Right lung (tissue), 5 donors: ENCODE results near the gene NOD1. TPM values are rescaled to one million over a fixed set of nuclear protein-coding genes. Genes with fewer than 3 reads are reported as not detected.
"Not testable (repeated sequence)": the region's sequence is repeated elsewhere in the genome, so short reads cannot be mapped to it uniquely, and the experiment has no call there.

ENCODE experiments used
- DNase-seq, 2 donors: peaks; one replicate each; pipeline ENCODE4 v3.0.0-alpha.2; 2013
- polyA plus RNA-seq, 5 donors: library from polyadenylated mRNA; unstranded; fragments of 120-200 nt; gene quantifications; one replicate each; pipeline versions ENCODE4 v1.2.1 to v1.2.3, GENCODE V29; 2013; ENCODE audit warnings: inconsistent platforms in 1 of 5, low replicate concordance in 1 of 5; ENCODE audit not compliant: insufficient read length in 5 of 5, insufficient read depth in 1 of 5

Gene NOD1
- polyA plus RNA-seq, 5 donors, result 20.4 to 26.4 (median 23.6) TPM

- no peak for DNase-seq
These were observed 56.9 kb downstream of the NOD1 start for GRCh38 chr7:30421647-30422196.

- DNase-seq, result no peak
These were observed 57.9 kb downstream of the NOD1 start for GRCh38 chr7:30420662-30421061.

- not testable (repeated sequence) for DNase-seq
These were observed 58.5 kb downstream of the NOD1 start for GRCh38 chr7:30420080-30420479.

GRCh38 chr7:30413864-30414263 lies 64.7 kb downstream of the NOD1 start:
- no peak for DNase-seq

GRCh38 chr7:30412782-30413504 lies 65.6 kb downstream of the NOD1 start:
- DNase-seq, result peak in 1 of 2 donors; percentile 46

DNA sequence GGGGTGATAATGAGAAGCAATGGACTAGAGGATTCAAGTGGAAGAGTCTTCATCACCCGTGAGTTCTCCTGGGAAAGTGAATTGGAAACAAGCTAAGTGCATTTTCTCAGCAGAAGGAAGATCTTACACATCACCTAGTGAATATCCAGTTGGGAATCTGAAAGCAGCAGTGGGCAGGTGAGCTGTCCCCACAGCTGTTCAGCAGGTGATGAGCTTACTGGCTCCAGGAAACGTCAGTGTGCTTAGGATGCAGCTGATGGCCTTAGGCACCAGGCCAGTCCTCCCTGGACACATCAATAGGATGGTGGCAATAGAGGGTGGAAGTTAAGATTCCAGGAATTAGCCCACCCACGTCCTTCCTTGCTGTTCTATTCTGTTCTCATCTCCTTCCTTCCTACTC lies 66.7 kb downstream of the NOD1 start:
- no peak for DNase-seq

DNA sequence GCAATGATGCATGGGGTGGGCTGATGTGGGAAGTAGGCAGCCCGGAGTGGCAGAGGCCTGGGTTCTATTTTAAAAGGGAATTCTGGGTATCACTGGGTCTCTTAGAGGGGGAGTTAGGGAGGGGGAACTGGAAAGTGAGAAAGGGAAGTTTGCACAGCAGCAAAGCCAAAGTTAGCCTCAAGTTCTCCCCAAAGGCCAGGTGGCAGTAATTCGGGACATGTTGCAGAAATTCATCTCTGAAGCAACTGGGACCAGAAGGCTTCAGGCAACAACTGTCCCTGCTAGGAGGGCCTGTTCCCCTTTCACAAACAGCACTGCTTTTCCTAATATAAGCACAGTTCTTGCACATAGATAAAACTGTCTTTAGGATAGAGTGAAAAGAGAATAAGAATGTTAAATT lies 67.4 kb downstream of the NOD1 start:
- DNase-seq, result no peak

DNA sequence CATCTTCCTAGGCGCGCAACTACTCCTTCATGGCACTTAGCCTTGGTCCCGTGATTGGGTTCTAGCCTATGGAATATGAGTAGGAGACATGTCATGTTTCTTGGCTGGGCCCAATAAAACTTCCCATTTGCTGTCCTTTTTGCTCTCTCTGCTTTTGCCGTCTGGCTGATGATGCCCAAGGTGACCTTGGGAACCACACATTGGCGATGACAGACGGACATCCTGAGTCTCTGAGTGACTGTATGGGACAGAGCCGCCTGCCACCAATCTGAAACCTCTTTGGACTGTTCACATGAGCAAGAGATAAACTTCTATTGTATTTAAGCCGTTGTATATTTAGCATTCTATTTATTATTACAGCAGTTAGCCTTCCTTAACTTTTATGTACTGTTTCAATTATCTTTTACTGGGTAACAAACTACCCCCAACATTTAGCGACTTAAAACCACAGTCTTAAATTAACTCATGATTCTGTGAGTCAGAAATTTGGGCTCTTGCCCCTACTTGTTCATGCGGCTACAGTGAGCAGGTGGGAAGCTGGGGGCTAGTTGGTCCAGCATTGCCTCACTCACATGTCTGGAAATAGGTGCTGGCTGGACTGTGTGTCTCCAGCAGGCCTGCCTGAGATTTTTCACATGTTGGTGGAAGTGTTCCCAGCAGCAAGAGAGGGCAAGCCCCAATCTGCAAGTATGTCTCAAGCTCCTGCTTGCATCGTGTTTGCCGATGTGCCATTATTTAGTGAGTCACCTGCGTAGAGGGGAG lies 71.7 kb downstream of the NOD1 start:
- DNase-seq, result no peak

DNA sequence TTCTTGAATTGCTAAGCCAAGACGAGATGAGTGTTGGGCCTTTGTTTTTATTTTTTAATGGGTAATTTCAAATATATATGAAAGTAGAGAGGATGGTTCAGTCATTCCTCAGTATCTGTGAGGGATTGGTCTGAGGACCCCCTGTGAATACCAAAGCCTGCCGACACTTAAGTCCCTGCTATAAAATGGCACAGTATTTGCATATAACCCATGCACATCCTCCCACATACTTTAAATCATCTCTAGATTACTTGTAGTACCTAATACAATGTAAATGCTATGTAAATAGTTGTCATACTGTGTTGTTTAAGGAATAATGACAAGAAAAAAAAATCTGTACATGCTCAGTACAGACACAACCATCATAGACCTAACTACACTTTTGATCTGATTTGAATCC lies 73.4 kb downstream of the NOD1 start:
- DNase-seq, result no peak

DNA sequence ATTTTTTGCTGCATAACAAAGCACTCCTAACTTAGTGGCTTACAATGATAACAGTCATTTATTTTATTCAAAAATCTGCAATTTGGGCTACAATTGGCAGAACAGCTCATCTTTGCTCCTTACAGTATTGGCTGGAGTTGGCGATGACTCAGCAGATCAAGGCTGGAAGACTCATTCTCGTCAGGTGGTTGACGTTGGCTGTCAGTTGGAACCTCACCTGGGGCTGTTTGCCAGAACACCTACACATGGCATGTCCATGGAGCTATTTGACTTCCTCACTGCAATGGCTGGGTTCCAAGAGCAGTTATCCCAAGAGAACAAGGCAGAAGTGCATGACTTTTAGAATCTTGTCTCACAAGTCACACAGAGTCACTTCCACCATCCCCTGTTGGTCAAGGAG lies 75.1 kb downstream of the NOD1 start:
- DNase-seq, result no peak

DNA sequence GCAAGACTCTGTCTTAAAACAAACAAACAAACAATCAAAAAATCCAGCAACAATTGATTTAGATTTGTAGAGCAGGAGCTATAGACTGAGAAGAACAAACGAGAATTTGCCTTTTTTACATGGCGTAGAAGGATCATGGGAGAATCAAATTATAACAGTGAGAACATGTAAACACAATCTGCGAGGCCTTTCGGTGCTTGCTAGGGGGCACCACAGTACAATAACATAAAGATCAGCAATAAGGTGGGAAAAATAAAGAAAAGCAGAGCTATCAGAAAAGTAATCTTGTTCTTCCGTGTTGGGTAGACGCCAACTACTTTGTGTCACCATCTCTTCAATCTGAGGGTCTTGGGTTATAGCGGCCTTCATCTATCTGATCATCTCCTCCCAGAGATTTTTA lies 82.2 kb downstream of the NOD1 start:
- no peak for DNase-seq

DNA sequence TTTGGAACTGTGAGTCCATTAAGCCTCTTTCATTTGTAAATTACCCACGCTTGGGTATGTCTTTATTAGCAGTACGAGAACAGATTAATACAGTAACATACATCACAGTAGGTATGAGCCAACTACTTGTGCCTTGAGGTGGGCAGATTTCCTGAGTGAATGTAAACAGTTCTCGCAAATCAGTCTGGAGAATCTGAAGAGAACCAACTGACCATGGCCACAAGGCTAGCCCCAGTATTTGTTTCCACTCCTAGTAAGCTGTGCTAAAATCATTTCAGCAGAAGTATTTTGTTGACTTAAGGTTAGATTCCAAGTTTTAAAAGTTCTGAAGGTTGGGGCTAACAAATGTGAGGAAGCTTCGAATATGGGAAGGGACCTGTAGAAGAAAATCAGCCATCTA lies 82.9 kb downstream of the NOD1 start:
- DNase-seq, result no peak

DNA sequence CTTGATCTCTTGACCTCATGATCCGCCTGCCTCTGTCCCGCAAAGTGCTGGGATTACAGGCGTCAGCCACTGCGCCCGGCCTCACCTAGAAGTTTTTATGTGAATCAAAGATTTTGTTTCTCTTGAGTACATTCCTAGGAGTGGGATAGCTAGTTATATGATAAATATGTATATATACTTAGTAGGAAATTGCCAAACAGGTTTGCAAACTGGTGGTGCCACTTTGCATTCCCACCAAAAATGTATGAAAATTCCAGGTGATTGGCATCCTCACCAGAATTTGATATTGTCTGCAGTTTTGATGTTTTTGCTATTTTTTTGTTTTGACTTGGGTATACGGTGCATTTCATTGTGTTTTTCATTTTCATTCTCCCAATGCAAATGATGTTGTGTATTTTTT lies 86.8 kb downstream of the NOD1 start:
- no peak for DNase-seq

DNA sequence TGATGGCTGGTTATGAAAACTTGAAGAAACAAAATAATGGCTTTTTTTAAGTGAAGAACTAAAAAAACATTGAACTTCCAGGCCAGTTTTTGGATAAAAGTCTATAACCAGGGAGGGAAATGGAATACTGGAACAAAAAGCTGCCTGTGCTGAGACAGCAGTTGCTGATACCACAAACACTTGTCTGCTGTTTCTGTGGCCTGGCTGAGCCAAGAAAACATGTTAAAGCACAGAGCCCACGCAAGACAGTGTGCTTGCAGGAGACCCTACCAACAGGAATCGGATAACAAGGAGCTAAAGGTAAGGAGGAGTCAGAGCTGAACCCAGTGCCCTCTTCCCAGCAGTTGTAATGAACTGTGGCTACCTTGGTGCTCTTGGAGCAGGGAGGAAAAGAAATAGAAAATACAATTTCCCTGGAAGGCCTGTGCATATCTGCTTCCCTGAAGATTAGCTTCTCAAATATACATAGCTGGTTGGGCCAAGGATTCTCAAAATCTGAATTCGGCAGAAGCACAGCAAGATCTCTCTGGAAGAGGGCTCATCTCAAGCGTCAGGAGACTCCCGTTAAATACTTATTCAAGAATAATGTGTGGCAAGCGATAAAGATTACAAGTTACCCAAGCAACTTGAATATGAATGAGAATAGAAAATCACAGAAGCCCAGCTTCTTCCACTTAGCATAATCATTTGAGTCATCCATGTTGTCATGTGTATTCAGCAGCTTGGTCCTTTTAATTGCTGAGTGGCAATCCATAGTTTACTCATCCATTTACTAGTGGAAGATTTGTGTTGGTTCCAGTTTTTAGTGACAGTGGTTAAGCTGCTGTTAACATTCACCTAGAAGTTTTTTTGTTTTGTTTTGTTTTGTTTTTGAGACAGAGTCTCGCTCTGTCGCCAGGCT lies 87.6 kb downstream of the NOD1 start:
- no peak for DNase-seq

- DNase-seq, result no peak
These were observed 88.8 kb downstream of the NOD1 start for GRCh38 chr7:30389791-30390190.

- DNase-seq, result no peak
These were observed 96.0 kb downstream of the NOD1 start for GRCh38 chr7:30382607-30383006.

DNA sequence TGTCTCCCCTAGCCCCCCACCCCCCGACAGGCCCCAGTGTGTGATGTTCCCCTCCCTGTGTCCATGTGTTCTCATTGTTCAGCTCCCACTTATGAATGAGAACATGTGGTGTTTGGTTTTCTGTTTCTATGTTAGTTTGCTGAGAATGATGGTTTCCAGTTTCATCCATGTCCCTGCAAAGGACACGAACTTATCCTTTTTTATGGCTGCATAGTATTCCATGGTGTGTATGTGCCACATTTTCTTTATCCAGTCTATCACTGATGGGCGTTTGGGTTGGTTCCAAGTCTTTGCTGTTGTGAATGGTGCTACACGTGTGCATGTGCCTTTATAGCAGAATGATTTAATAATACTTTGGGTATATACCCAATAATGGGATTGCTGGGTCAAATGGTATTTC lies 97.8 kb downstream of the NOD1 start:
- DNase-seq, result not testable (repeated sequence)

DNA sequence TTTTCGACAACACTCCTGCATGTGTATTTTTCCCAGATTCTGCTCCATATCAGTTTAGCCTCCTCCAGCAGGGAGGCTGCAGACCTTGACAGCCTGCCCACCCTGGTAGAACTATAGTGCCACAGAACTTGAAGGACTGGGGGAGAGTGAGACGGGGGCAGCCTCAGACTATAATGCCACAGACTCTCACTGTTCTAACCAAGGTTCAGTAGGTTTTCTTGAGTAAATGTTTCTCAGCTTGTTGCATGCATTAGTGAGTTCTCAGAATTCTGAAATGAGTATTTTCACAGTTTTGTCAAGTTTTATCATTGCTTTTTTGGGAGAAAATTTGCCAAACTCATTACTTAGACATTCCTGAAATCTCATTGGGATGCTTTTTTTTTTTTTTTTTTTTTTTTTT lies 98.3 kb downstream of the NOD1 start:
- no peak for DNase-seq

DNA sequence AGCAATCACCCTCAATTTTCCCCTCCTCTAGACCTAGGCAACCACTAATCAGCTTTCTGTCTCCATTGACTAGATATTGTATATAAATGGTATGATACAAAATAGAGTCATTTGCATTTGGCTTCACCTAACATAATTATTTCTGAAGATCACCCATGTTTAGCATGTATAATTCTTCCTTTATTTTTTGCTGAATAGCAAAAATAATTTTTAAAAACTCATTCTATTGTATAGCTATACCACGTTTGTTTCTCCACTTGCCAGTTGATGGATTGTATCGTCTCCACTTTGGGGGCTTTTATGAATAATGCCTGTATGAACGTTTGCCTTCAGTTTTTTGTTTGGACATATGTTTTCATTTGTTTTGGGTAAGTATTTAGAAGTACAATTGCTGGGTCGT lies 98.8 kb downstream of the NOD1 start:
- no peak for DNase-seq

DNA sequence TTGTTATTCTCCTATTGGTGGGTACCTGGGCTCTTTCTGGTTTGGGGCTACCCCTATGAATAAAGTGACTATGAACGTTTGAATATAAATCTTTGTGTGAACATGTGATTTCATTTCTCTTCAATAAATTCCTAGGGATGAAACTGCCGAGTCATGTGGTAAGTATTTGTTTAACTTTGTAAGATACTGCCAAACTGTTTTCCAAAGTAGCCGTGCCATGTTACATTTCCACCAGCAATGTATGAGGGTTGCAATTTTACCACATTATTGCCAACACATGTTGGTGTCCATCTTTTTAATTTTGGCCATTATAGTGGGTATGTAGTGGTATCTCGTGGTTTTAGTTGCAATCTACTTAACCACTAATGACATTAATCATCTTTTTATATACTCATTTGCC lies 99.5 kb downstream of the NOD1 start:
- DNase-seq, result no peak

DNA sequence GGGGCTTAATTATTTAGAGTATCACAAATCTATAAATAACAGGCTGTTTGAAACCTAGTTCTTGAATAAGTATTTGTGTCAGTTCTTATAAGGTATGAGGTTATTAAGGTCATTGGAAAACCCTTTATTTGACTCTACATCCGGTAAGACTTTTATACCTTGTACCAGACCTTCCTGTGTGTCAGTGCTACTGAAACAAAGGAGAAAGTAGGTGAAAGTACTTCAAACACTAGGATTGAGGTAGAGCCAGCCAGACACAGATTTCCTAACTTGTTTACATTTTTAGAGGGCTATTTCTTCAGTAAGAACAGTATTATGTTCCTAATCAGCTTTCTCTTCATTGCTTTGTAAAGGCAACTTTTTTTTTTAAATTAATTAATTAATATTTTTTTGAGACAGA lies 100.3 kb downstream of the NOD1 start:
- DNase-seq, result no peak
